HL-60 (cell line): ENCODE measurements around the gene HDAC8.
"Not testable (repeated sequence)": the region's sequence is repeated elsewhere in the genome, so short reads cannot be mapped to it uniquely, and the experiment has no call there.

ENCODE experiments used
- DNase-seq, 2 experiments: peaks; one replicate each; pipeline ENCODE4 v3.0.0-alpha.2; 2010 to 2020; ENCODE audit warnings: low read depth in 1 of 2, low spot score in 1 of 2
- H3K27ac ChIP-seq: fragments of 250-450 bp; sonication (Bioruptor Pico); replicated peaks from 2 replicates; pipeline ENCODE4 v1.5.1; 2020; ENCODE audit warnings: mild to moderate bottlenecking, moderate library complexity
- H3K27me3 ChIP-seq: fragments of 250-450 bp; sonication (Bioruptor Pico); 2 replicates; pipeline ENCODE4 v1.5.1; 2021; ENCODE audit warnings: mild to moderate bottlenecking, moderate library complexity; ENCODE audit not compliant: insufficient read depth, poor library complexity, severe bottlenecking
- H3K4me3 ChIP-seq: replicated peaks from 2 replicates; pipeline ENCODE4 v1.5.1; 2011; ENCODE audit warnings: mild to moderate bottlenecking, control low read depth, low read length; ENCODE audit not compliant: insufficient read depth
- GABPA ChIP-seq: IDR thresholded peaks from 2 replicates; pipeline ENCODE4 v1.6.1; 2012; ENCODE audit warnings: low read depth
- POLR2AphosphoS5 ChIP-seq: IDR thresholded peaks from 2 replicates; pipeline ENCODE4 v1.6.1; 2012; ENCODE audit warnings: low read depth
- SPI1 ChIP-seq: IDR thresholded peaks from 2 replicates; pipeline ENCODE4 v1.6.1; 2012; ENCODE audit warnings: low read depth, mild to moderate bottlenecking, borderline replicate concordance
- TF ChIP-seq, protein P1 (sequence below): IDR thresholded peaks from one replicate; pipeline ENCODE4 v1.5.1; 2011; ENCODE audit warnings: low read length, control low read depth, inconsistent platforms; ENCODE audit not compliant: insufficient read depth
- TF ChIP-seq, protein P2 (sequence below): IDR thresholded peaks from 2 replicates; pipeline ENCODE4 v1.6.1; 2012; ENCODE audit warnings: low read depth; ENCODE audit not compliant: insufficient replicate concordance

HDAC8 gene

DNA sequence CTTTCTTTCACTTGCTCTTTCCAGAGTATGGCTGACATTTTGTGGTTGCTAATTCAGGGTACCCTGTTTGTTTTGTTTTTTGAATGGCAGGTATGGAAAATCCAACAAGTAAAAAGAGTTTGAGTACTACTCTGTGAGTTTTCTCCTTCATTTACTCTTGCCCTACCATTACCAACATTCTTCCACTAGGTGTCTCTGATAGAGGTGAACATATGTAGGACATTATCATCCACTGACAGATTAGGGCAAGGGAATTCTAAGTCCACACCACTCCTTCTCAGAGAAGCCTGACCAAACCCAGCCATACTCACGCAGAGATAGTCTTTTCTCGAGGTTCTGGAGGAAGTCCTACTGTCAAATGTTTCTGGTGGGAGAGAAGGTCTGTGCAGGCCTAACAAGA lies 36.7 kb upstream of the HDAC8 start:
- Histone ChIP-seq H3K27me3 (peaks cover 2% of the 10 kb centered on the region), H3K27ac (no peak overlapping the region), H3K4me3 (no peak overlapping the region)
- TF ChIP-seq, protein P1, sequence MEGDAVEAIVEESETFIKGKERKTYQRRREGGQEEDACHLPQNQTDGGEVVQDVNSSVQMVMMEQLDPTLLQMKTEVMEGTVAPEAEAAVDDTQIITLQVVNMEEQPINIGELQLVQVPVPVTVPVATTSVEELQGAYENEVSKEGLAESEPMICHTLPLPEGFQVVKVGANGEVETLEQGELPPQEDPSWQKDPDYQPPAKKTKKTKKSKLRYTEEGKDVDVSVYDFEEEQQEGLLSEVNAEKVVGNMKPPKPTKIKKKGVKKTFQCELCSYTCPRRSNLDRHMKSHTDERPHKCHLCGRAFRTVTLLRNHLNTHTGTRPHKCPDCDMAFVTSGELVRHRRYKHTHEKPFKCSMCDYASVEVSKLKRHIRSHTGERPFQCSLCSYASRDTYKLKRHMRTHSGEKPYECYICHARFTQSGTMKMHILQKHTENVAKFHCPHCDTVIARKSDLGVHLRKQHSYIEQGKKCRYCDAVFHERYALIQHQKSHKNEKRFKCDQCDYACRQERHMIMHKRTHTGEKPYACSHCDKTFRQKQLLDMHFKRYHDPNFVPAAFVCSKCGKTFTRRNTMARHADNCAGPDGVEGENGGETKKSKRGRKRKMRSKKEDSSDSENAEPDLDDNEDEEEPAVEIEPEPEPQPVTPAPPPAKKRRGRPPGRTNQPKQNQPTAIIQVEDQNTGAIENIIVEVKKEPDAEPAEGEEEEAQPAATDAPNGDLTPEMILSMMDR = no peak
- TF ChIP-seq POLR2AphosphoS5 (no peak), SPI1 (no peak), GABPA (no peak)
- TF ChIP-seq, protein P2, sequence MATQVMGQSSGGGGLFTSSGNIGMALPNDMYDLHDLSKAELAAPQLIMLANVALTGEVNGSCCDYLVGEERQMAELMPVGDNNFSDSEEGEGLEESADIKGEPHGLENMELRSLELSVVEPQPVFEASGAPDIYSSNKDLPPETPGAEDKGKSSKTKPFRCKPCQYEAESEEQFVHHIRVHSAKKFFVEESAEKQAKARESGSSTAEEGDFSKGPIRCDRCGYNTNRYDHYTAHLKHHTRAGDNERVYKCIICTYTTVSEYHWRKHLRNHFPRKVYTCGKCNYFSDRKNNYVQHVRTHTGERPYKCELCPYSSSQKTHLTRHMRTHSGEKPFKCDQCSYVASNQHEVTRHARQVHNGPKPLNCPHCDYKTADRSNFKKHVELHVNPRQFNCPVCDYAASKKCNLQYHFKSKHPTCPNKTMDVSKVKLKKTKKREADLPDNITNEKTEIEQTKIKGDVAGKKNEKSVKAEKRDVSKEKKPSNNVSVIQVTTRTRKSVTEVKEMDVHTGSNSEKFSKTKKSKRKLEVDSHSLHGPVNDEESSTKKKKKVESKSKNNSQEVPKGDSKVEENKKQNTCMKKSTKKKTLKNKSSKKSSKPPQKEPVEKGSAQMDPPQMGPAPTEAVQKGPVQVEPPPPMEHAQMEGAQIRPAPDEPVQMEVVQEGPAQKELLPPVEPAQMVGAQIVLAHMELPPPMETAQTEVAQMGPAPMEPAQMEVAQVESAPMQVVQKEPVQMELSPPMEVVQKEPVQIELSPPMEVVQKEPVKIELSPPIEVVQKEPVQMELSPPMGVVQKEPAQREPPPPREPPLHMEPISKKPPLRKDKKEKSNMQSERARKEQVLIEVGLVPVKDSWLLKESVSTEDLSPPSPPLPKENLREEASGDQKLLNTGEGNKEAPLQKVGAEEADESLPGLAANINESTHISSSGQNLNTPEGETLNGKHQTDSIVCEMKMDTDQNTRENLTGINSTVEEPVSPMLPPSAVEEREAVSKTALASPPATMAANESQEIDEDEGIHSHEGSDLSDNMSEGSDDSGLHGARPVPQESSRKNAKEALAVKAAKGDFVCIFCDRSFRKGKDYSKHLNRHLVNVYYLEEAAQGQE = no peak
- no peak for DNase-seq

DNA sequence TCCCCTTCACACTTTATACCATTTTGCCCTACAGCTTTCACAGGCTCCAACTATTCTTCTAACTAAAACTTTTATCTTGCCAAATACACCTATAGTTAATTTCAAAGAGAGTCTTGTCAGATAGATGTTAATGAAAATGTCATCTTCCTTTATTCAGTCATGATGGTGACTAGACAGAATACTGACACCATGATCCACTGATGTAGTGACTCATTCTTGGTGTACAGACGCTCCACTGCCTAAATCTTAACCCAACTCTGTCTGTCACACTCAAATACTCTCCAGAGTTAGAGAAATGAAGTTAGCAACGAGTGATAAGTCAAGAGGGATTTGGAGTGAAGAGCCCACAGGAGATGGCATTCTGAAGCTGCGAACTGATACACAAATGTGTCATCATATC lies 32.1 kb upstream of the HDAC8 start:
- Histone ChIP-seq H3K4me3 (no peak overlapping the region), H3K27me3 (peaks cover 2% of the 10 kb centered on the region), H3K27ac (no peak overlapping the region)
- no peak for DNase-seq
- TF ChIP-seq, protein P1 = no peak
- TF ChIP-seq, protein P2 = no peak
- TF ChIP-seq GABPA (no peak), SPI1 (no peak)

DNA sequence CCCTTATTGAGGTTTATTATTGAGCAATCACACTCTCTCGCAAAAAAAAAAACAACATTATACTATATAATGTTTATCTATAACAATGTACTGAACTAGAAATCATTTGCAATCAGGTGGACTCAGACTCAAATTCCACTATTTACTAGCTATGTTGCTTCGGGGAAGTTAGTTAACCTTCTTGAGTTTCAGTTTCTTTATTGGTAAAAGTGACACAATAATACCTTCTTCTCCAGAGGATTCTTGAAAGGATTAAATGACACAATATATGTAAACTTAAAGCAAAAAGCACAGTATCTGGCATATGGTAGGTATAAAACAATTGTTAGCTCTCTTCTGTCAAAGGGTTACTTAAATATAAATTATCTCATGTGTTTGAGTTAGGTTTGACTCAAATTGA lies 31.5 kb upstream of the HDAC8 start:
- TF ChIP-seq, protein P2 = no peak
- TF ChIP-seq, protein P1 = no peak
- TF ChIP-seq GABPA = no peak
- TF ChIP-seq SPI1 = no peak
- TF ChIP-seq POLR2AphosphoS5 = no peak
- no peak overlapping the region for H3K27ac ChIP-seq
- DNase-seq = no peak
- no peak overlapping the region for H3K4me3 ChIP-seq
- peaks cover 2% of the 10 kb centered on the region for H3K27me3 ChIP-seq

DNA sequence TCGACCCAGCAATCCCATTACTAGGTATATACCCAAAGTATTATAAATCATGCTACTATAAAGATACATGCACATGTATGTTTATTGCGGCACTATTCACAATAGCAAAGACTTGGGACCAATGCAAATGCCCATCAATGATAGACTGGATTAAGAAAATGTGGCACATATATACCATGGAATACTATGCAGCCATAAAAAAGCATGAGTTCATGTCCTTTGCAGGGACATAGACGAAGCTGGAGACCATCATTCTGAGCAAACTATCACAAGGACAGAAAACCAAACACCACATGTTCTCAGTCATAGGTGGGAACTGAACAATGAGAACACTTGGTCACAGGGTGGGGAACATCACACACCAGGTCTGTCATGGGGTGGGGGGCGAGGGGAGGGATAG lies 18.4 kb upstream of the HDAC8 start:
- H3K27me3 ChIP-seq, H3K27ac ChIP-seq, H3K4me3 ChIP-seq, DNase-seq: not testable (repeated sequence)
